H9 (cell line): Measurements from ENCODE around the gene TMC4. TPM values are rescaled to one million over a fixed set of nuclear protein-coding genes. Genes with fewer than 3 reads are reported as not detected.

Source experiments
- DNase-seq: peaks from one replicate; pipeline ENCODE4 v3.0.0-alpha.2; 2017
- H2AFZ ChIP-seq: one replicate; pipeline ENCODE4 v1.6.1; 2013; ENCODE audit warnings: mild to moderate bottlenecking, low read length, control low read depth, moderate library complexity
- H2AK5ac ChIP-seq: 2 replicates; pipeline ENCODE4 v1.6.1; 2013; ENCODE audit warnings: low read length, control low read depth, mixed read lengths; ENCODE audit not compliant: insufficient read length
- H2BK120ac ChIP-seq: one replicate; pipeline ENCODE4 v1.6.1; 2013; ENCODE audit warnings: low read depth, mild to moderate bottlenecking, low read length, control low read depth, inconsistent platforms; ENCODE audit not compliant: poor library complexity, severe bottlenecking
- H2BK12ac ChIP-seq: 2 replicates; pipeline ENCODE4 v1.6.1; 2013; ENCODE audit warnings: low read length, control low read depth, mixed read lengths, low read depth; ENCODE audit not compliant: insufficient read length
- H2BK15ac ChIP-seq: 2 replicates; pipeline ENCODE4 v1.6.1; 2013; ENCODE audit warnings: low read depth, low read length, control low read depth
- H2BK20ac ChIP-seq: one replicate; pipeline ENCODE4 v1.6.1; 2013; ENCODE audit warnings: low read depth, mild to moderate bottlenecking, low read length, control low read depth, inconsistent platforms; ENCODE audit not compliant: poor library complexity, severe bottlenecking
- H2BK5ac ChIP-seq: 2 replicates; pipeline ENCODE4 v1.6.1; 2013; ENCODE audit warnings: low read length, control low read depth, mixed read lengths; ENCODE audit not compliant: insufficient read length
- H3K14ac ChIP-seq: 2 replicates; pipeline ENCODE4 v1.6.1; 2013; ENCODE audit warnings: low read length, control low read depth; ENCODE audit not compliant: insufficient read depth
- H3K18ac ChIP-seq: 2 replicates; pipeline ENCODE4 v1.6.1; 2013; ENCODE audit warnings: low read depth, mild to moderate bottlenecking, mixed read lengths, low read length, control low read depth; ENCODE audit not compliant: insufficient read length
- H3K23ac ChIP-seq: 2 replicates; pipeline ENCODE4 v1.6.1; 2013; ENCODE audit warnings: low read length, control low read depth, mixed read lengths, low read depth; ENCODE audit not compliant: insufficient read length
- H3K23me2 ChIP-seq: 2 replicates; pipeline ENCODE4 v1.6.1; 2013; ENCODE audit warnings: low read depth, mild to moderate bottlenecking, mixed read lengths, low read length, control low read depth; ENCODE audit not compliant: insufficient read length, poor library complexity, severe bottlenecking
- H3K27ac ChIP-seq: 2 replicates; pipeline ENCODE4 v1.5.1; 2013; ENCODE audit warnings: low read length, control low read depth, mixed read lengths, low read depth; ENCODE audit not compliant: insufficient read length
- H3K27me3 ChIP-seq: 2 replicates; pipeline ENCODE4 v1.6.1; 2013; ENCODE audit warnings: low read length, control low read depth, inconsistent platforms; ENCODE audit not compliant: insufficient read depth
- H3K4ac ChIP-seq: 2 replicates; pipeline ENCODE4 v1.6.1; 2013; ENCODE audit warnings: low read depth, mild to moderate bottlenecking, control low read depth, inconsistent platforms, low read length, moderate library complexity
- H3K4me1 ChIP-seq: 2 replicates; pipeline ENCODE4 v1.6.1; 2013; ENCODE audit warnings: low read length, control low read depth, inconsistent platforms; ENCODE audit not compliant: insufficient read depth
- H3K4me2 ChIP-seq: 2 replicates; pipeline ENCODE4 v1.6.1; 2013; ENCODE audit warnings: low read length, control low read depth, mixed read lengths; ENCODE audit not compliant: insufficient read length, insufficient read depth
- H3K56ac ChIP-seq: 2 replicates; pipeline ENCODE4 v1.6.1; 2013; ENCODE audit warnings: low read depth, mild to moderate bottlenecking, mixed read lengths, low read length, control low read depth; ENCODE audit not compliant: insufficient read length
- H3K79me1 ChIP-seq: 2 replicates; pipeline ENCODE4 v1.6.1; 2013; ENCODE audit warnings: low read depth, mild to moderate bottlenecking, moderate library complexity, low read length, control low read depth, inconsistent platforms; ENCODE audit not compliant: insufficient read depth, poor library complexity, severe bottlenecking
- H3K79me2 ChIP-seq: 2 replicates; pipeline ENCODE4 v1.6.1; 2013; ENCODE audit warnings: low read length, control low read depth, inconsistent platforms; ENCODE audit not compliant: insufficient read depth
- H3K9ac ChIP-seq: 2 replicates; pipeline ENCODE4 v1.6.1; 2013; ENCODE audit warnings: low read length, control low read depth, mixed read lengths; ENCODE audit not compliant: insufficient read length; ENCODE audit errors: extremely low read depth
- H3K9me3 ChIP-seq: one replicate; pipeline ENCODE4 v1.6.1; 2013; ENCODE audit warnings: low read depth, low read length, inconsistent platforms; ENCODE audit not compliant: control insufficient read depth
- H3T11ph ChIP-seq: one replicate; pipeline ENCODE4 v1.6.1; 2013; ENCODE audit warnings: mild to moderate bottlenecking, low read length, control low read depth, inconsistent platforms
- H4K20me1 ChIP-seq: one replicate; pipeline ENCODE4 v1.6.1; 2013; ENCODE audit not compliant: control insufficient read depth, insufficient read length, insufficient read depth
- H4K5ac ChIP-seq: 2 replicates; pipeline ENCODE4 v1.6.1; 2013; ENCODE audit warnings: low read depth, mild to moderate bottlenecking, mixed read lengths, low read length, control low read depth; ENCODE audit not compliant: insufficient read length
- H4K8ac ChIP-seq: replicated peaks from 2 replicates; pipeline ENCODE4 v1.6.1; 2013; ENCODE audit warnings: low read length, control low read depth, mixed read lengths, low read depth; ENCODE audit not compliant: insufficient read length
- H4K91ac ChIP-seq: 2 replicates; pipeline ENCODE4 v1.6.1; 2013; ENCODE audit warnings: low read depth, mild to moderate bottlenecking, moderate library complexity, mixed read lengths, low read length, control low read depth; ENCODE audit not compliant: insufficient read length
- H3K27ac Mint-ChIP-seq, 3 experiments: 2 replicates in 2 of 3; 3 replicates in 1 of 3; pipeline ENCODE4 v1.8.0; 2020 to 2021; ENCODE audit warnings: mixed read lengths in 3 of 3, mild to moderate bottlenecking in 1 of 3, moderate library complexity in 1 of 3
- H3K27me3 Mint-ChIP-seq: 2 replicates; pipeline ENCODE4 v1.8.0; 2021; ENCODE audit warnings: low read depth, mild to moderate bottlenecking, moderate library complexity, mixed read lengths
- H3K36me3 Mint-ChIP-seq, 3 experiments: 2 replicates in 2 of 3; 3 replicates in 1 of 3; pipeline ENCODE4 v1.8.0; 2020 to 2021; ENCODE audit warnings: low read depth in 3 of 3, mixed read lengths in 3 of 3; ENCODE audit not compliant: insufficient read depth in 1 of 3
- H3K4me1 Mint-ChIP-seq, 2 experiments: 2 replicates each; pipeline ENCODE4 v1.8.0; 2020; ENCODE audit warnings: mixed read lengths in 2 of 2
- H3K4me3 Mint-ChIP-seq, 2 experiments: 2 replicates in 1 of 2; 3 replicates in 1 of 2; pipeline ENCODE4 v1.8.0; 2020 to 2021; ENCODE audit warnings: mild to moderate bottlenecking in 2 of 2, mixed read lengths in 2 of 2, moderate library complexity in 1 of 2
- H3K9me3 Mint-ChIP-seq, 2 experiments: 2 replicates in 1 of 2; 3 replicates in 1 of 2; pipeline ENCODE4 v1.8.0; 2020; ENCODE audit warnings: mild to moderate bottlenecking in 2 of 2, mixed read lengths in 2 of 2, moderate library complexity in 1 of 2
- CTCF ChIP-seq: fragments of 200-600 bp; sonication (generic); conservative IDR thresholded peaks from 3 replicates; pipeline ENCODE4 v1.8.0; 2021; ENCODE audit warnings: antibody characterized with exemption, mild to moderate bottlenecking
- WGBS: extraction: QIAGEN DNeasy Blood & Tissue Kit; methylation state at CpG from one replicate; pipeline ENCODE4 v1.1.7; 2013; ENCODE audit warnings: missing lambda C conversion rate, low lambda C conversion rate, mixed read lengths; ENCODE audit not compliant: insufficient read length; ENCODE audit errors: extremely low coverage; 5-methylcytosine and 5-hydroxymethylcytosine counted together
- total RNA-seq: library from RNA; stranded (reverse); gene quantifications from 2 replicates; pipeline ENCODE4 v1.2.1, GENCODE V29; 2021

The TMC4 gene
- total RNA-seq, 1 experiment from 2014 or later = 12.2 TPM

GRCh38 chr19:54147676-54148075, 25.3 kb downstream of the TMC4 start:
- no peaks in the 10 kb centered on the region for H3K23me2 ChIP-seq
- H4K8ac ChIP-seq = no peak overlapping the region
- no peaks in the 10 kb centered on the region; a peak in 1 of 5 replicates for H3K9me3 Mint-ChIP-seq
- H2BK12ac ChIP-seq = no peak overlapping the region
- H3K27ac Mint-ChIP-seq = peak overlapping the region in 1 of 3 experiments; percentile 51; a peak in 2 of 7 replicates
- no peak overlapping the region for H3K56ac ChIP-seq
- no peak overlapping the region for H2BK5ac ChIP-seq
- no peak overlapping the region for H4K91ac ChIP-seq
- no peak overlapping the region for H2AK5ac ChIP-seq
- peaks cover 70 to 93% (median 91%) of the 10 kb centered on the region in 3 experiments for H3K36me3 Mint-ChIP-seq
- H2AFZ ChIP-seq = no peak overlapping the region
- no peak overlapping the region for H3K4me2 ChIP-seq
- no peaks in the 10 kb centered on the region for H3K4me1 ChIP-seq
- no peak overlapping the region for H3K18ac ChIP-seq
- H4K5ac ChIP-seq = no peak overlapping the region
- H3K23ac ChIP-seq = no peak overlapping the region
- H3K4me3 Mint-ChIP-seq = no peak overlapping the region
- no peak overlapping the region for H3T11ph ChIP-seq
- H3K79me1 ChIP-seq = no peaks in the 10 kb centered on the region
- no peaks in the 10 kb centered on the region for H3K4me1 Mint-ChIP-seq
- no peak for DNase-seq
- H3K4ac ChIP-seq = no peak overlapping the region
- H3K14ac ChIP-seq = no peak overlapping the region
- H3K9ac ChIP-seq = no peak overlapping the region
- H2BK15ac ChIP-seq = no peak overlapping the region
- no CpG with 5 or more reads among the region's 3 CpGs for WGBS
- H3K9me3 ChIP-seq = no peaks in the 10 kb centered on the region
- H3K27me3 ChIP-seq = no peaks in the 10 kb centered on the region
- H4K20me1 ChIP-seq = no peaks in the 10 kb centered on the region
- H2BK20ac ChIP-seq = no peak overlapping the region
- H3K27me3 Mint-ChIP-seq = peaks cover 1% of the 10 kb centered on the region; the same call in 1 of the 2 replicates
- no peaks in the 10 kb centered on the region; the same call in 1 of the 2 replicates for H3K79me2 ChIP-seq
- no peak for TF ChIP-seq CTCF
- H3K27ac ChIP-seq = no peak overlapping the region
- H2BK120ac ChIP-seq = no peak overlapping the region
